ENCODE measurements around the gene QRSL1. TPM values are rescaled to one million over a fixed set of nuclear protein-coding genes. Genes with fewer than 3 reads are reported as not detected.

QRSL1 gene
- total RNA-seq, 1 donor from 2014 or later, result 23.0 TPM

- no peak for DNase-seq (ENCODE audit: low spot score)
- no peak overlapping the region for H3K4me3 ChIP-seq
- no peak overlapping the region for H2AFZ ChIP-seq (replicated peaks)
- H3K9ac ChIP-seq, result no peak overlapping the region
- no peak overlapping the region for H3K4me3 Mint-ChIP-seq
- H3F3A ChIP-seq (ENCODE audit: low read depth), result no peaks in the 10 kb centered on the region
- H4K20me1 ChIP-seq (ENCODE audit: low read depth), result no peaks in the 10 kb centered on the region
- TF ChIP-seq EZH2 (IDR thresholded peaks at IDR 0.05), result no peak
- TF ChIP-seq EZH2phosphoT487 (IDR thresholded peaks at IDR 0.05), result no peak
- H3K79me2 ChIP-seq (ENCODE audit: low read depth), result peaks cover 18% of the 10 kb centered on the region
- H3K4me1 Mint-ChIP-seq, result no peaks in the 10 kb centered on the region
- H3K9me3 Mint-ChIP-seq, result no peaks in the 10 kb centered on the region
- H3K4me1 ChIP-seq, result no peaks in the 10 kb centered on the region
- peaks cover 3% of the 10 kb centered on the region for H3K27me3 Mint-ChIP-seq (ENCODE audit: insufficient read depth, low read depth)
- peaks cover 34% of the 10 kb centered on the region for H3K36me3 Mint-ChIP-seq
- H3K27ac ChIP-seq, result no peak overlapping the region
- H3K36me3 ChIP-seq, result no peaks in the 10 kb centered on the region
- H3K27me3 ChIP-seq, result no peaks in the 10 kb centered on the region
- no peaks in the 10 kb centered on the region for H3K9me3 ChIP-seq (ENCODE audit: low read depth)
- H3K27ac Mint-ChIP-seq, result no peak overlapping the region
- no peak overlapping the region for H3K4me2 ChIP-seq
Measured at GRCh38 chr6:106643061-106643460, 13.7 kb downstream of the QRSL1 start.

- no peaks in the 10 kb centered on the region for H3F3A ChIP-seq (ENCODE audit: low read depth)
- TF ChIP-seq EZH2phosphoT487 (IDR thresholded peaks at IDR 0.05) (no peak), CTCF (IDR thresholded peaks at IDR 0.05) (no peak), EZH2 (IDR thresholded peaks at IDR 0.05) (no peak)
Measured at GRCh38 chr6:106648651-106649308, 19.4 kb downstream of the QRSL1 start.

DNA sequence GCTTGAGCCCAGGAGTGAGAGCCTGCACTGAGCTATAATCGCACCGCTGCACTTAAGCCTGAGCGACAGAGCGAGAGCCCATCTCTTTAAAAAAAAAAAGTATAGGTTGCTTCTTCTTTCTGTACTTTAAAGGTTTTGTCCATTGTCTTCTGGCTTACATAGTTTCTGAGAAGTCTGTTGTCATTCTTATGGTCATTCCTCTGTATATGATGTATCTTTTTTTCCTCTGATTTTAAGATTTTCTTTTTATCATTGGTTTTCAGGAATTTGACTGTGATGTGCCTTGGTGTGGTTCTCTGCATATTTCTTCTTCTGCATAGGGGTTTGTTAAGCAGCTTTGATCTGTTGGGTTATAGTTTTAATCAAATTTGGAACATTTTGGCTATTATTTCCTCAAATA, 29.1 kb downstream of the QRSL1 start:
- Histone ChIP-seq H3K4me3 (no peak overlapping the region), H3K9me3 (ENCODE audit: low read depth) (peaks cover 7% of the 10 kb centered on the region), H2AFZ (replicated peaks) (no peak overlapping the region), H3F3A (ENCODE audit: low read depth) (no peaks in the 10 kb centered on the region), H3K4me2 (no peak overlapping the region), H3K9ac (no peak overlapping the region), H4K20me1 (ENCODE audit: low read depth) (no peaks in the 10 kb centered on the region), H3K27me3 (no peaks in the 10 kb centered on the region), H3K79me2 (ENCODE audit: low read depth) (no peaks in the 10 kb centered on the region), H3K4me1 (no peaks in the 10 kb centered on the region), H3K27ac (no peak overlapping the region), H3K36me3 (peaks cover 27% of the 10 kb centered on the region)
- no peak overlapping the region for H3K4me3 Mint-ChIP-seq
- peaks cover 26% of the 10 kb centered on the region for H3K9me3 Mint-ChIP-seq
- H3K27me3 Mint-ChIP-seq (ENCODE audit: insufficient read depth, low read depth), result peaks cover 2% of the 10 kb centered on the region
- no peaks in the 10 kb centered on the region for H3K4me1 Mint-ChIP-seq
- H3K36me3 Mint-ChIP-seq, result peaks cover 54% of the 10 kb centered on the region
- DNase-seq (ENCODE audit: low spot score), result no peak
- no peak overlapping the region for H3K27ac Mint-ChIP-seq
- TF ChIP-seq EZH2phosphoT487 (IDR thresholded peaks at IDR 0.05) (no peak), EZH2 (IDR thresholded peaks at IDR 0.05) (no peak), CTCF (IDR thresholded peaks at IDR 0.05) (no peak)

More at GRCh38 chr6:106648651-106649308, 19.4 kb downstream of the QRSL1 start:
- Histone ChIP-seq H3K27ac (no peak overlapping the region), H3K79me2 (ENCODE audit: low read depth) (no peaks in the 10 kb centered on the region), H3K27me3 (no peaks in the 10 kb centered on the region), H3K4me2 (no peak overlapping the region), H2AFZ (replicated peaks) (no peak overlapping the region), H3K4me1 (no peaks in the 10 kb centered on the region), H4K20me1 (ENCODE audit: low read depth) (no peaks in the 10 kb centered on the region), H3K9me3 (ENCODE audit: low read depth) (no peaks in the 10 kb centered on the region), H3K9ac (no peak overlapping the region), H3K4me3 (no peak overlapping the region), H3K36me3 (peaks cover 5% of the 10 kb centered on the region)
- Mint-ChIP-seq H3K27ac (no peak overlapping the region), H3K36me3 (peaks cover 30% of the 10 kb centered on the region), H3K9me3 (no peaks in the 10 kb centered on the region), H3K4me1 (no peaks in the 10 kb centered on the region), H3K4me3 (no peak overlapping the region), H3K27me3 (ENCODE audit: insufficient read depth, low read depth) (peaks cover 3% of the 10 kb centered on the region)
- DNase-seq (ENCODE audit: low spot score), result no peak

- H3K27ac ChIP-seq, result no peak overlapping the region
- Mint-ChIP-seq H3K4me3 (no peak overlapping the region), H3K36me3 (peaks cover 49% of the 10 kb centered on the region), H3K4me1 (no peaks in the 10 kb centered on the region), H3K27me3 (ENCODE audit: insufficient read depth, low read depth) (peaks cover 2% of the 10 kb centered on the region), H3K9me3 (peaks cover 26% of the 10 kb centered on the region), H3K27ac (no peak overlapping the region)
- no peak overlapping the region for H2AFZ ChIP-seq (replicated peaks)
- H3F3A ChIP-seq (ENCODE audit: low read depth), result no peaks in the 10 kb centered on the region
- H3K4me1 ChIP-seq, result no peaks in the 10 kb centered on the region
- no peaks in the 10 kb centered on the region for H4K20me1 ChIP-seq (ENCODE audit: low read depth)
- no peak for DNase-seq (ENCODE audit: low spot score)
- H3K4me2 ChIP-seq, result no peak overlapping the region
- H3K36me3 ChIP-seq, result peaks cover 25% of the 10 kb centered on the region
- H3K79me2 ChIP-seq (ENCODE audit: low read depth), result no peaks in the 10 kb centered on the region
- H3K4me3 ChIP-seq, result no peak overlapping the region
- H3K9ac ChIP-seq, result no peak overlapping the region
- no peaks in the 10 kb centered on the region for H3K27me3 ChIP-seq
- TF ChIP-seq EZH2 (IDR thresholded peaks at IDR 0.05), result no peak
- TF ChIP-seq CTCF (IDR thresholded peaks at IDR 0.05), result no peak
- no peak for TF ChIP-seq EZH2phosphoT487 (IDR thresholded peaks at IDR 0.05)
- H3K9me3 ChIP-seq (ENCODE audit: low read depth), result peaks cover 7% of the 10 kb centered on the region
Measured at GRCh38 chr6:106659859-106660258, 30.5 kb downstream of the QRSL1 start.

All from neural progenitor cell (in vitro differentiated cells).